WTC11 (cell line): ENCODE data around the gene RPP14. TPM values are rescaled to one million over a fixed set of nuclear protein-coding genes. Genes with fewer than 3 reads are reported as not detected.
A peak's percentile ranks its signal among the peaks of the same experiment; 100 is the strongest.

Experiments
- ATF1 ChIP-seq: sonication (generic); formaldehyde crosslinking; IDR thresholded peaks from 2 replicates; pipeline ENCODE4 v1.8.1; 2023; ENCODE audit warnings: mild to moderate bottlenecking, moderate library complexity, missing genetic modification reagents
- ATF3 ChIP-seq: sonication (generic); formaldehyde crosslinking; conservative IDR thresholded peaks from 2 replicates; pipeline ENCODE4 v1.8.1; 2022; ENCODE audit warnings: mild to moderate bottlenecking, missing genetic modification reagents
- E2F5 ChIP-seq: sonication (generic); formaldehyde crosslinking; IDR thresholded peaks from 2 replicates; pipeline ENCODE4 v1.8.1; 2022; ENCODE audit warnings: mild to moderate bottlenecking, moderate library complexity, missing genetic modification reagents
- ETV6 ChIP-seq: sonication (generic); formaldehyde crosslinking; IDR thresholded peaks from 2 replicates; pipeline ENCODE4 v1.8.1; 2022; ENCODE audit warnings: mild to moderate bottlenecking, missing genetic modification reagents
- FOXK1 ChIP-seq: sonication (generic); formaldehyde crosslinking; IDR thresholded peaks from 2 replicates; pipeline ENCODE4 v1.8.0; 2022; ENCODE audit warnings: mild to moderate bottlenecking, moderate library complexity, missing genetic modification reagents
- HMGXB4 ChIP-seq: sonication (generic); formaldehyde crosslinking; IDR thresholded peaks from 2 replicates; pipeline ENCODE4 v1.8.1; 2023; ENCODE audit warnings: mild to moderate bottlenecking, moderate library complexity, missing genetic modification reagents
- IRF2 ChIP-seq: sonication (generic); formaldehyde crosslinking; IDR thresholded peaks from 2 replicates; pipeline ENCODE4 v1.8.0; 2022; ENCODE audit warnings: low read depth, missing genetic modification reagents, borderline replicate concordance
- MAX ChIP-seq: sonication (generic); formaldehyde crosslinking; IDR thresholded peaks from 2 replicates; pipeline ENCODE4 v1.8.0; 2022; ENCODE audit warnings: mild to moderate bottlenecking, missing genetic modification reagents
- NFE2L1 ChIP-seq: sonication (generic); formaldehyde crosslinking; IDR thresholded peaks from 2 replicates; pipeline ENCODE4 v1.8.1; 2023; ENCODE audit warnings: missing genetic modification reagents
- NR1H2 ChIP-seq: sonication (generic); formaldehyde crosslinking; IDR thresholded peaks from 2 replicates; pipeline ENCODE4 v1.9.0; 2021; ENCODE audit warnings: mild to moderate bottlenecking, moderate library complexity, missing genetic modification reagents
- OVOL2 ChIP-seq: fragments of 250-450 bp; sonication (Bioruptor Pico); IDR thresholded peaks from 2 replicates; pipeline ENCODE4 v1.9.0; 2021; ENCODE audit warnings: mild to moderate bottlenecking, borderline replicate concordance
- PRRX2 ChIP-seq: fragments of 250-450 bp; sonication (Bioruptor Pico); IDR thresholded peaks from 2 replicates; pipeline ENCODE4 v1.8.0; 2021; ENCODE audit warnings: mild to moderate bottlenecking
- RELA ChIP-seq: sonication (generic); formaldehyde crosslinking; IDR thresholded peaks from 2 replicates; pipeline ENCODE4 v1.8.1; 2022; ENCODE audit warnings: missing genetic modification reagents, mild to moderate bottlenecking, borderline replicate concordance
- RORB ChIP-seq: fragments of 250-450 bp; sonication (Bioruptor Pico); IDR thresholded peaks from 2 replicates; pipeline ENCODE4 v1.9.0; 2021; ENCODE audit warnings: mild to moderate bottlenecking
- SMAD4 ChIP-seq: sonication (generic); formaldehyde crosslinking; IDR thresholded peaks from 2 replicates; pipeline ENCODE4 v1.8.0; 2022; ENCODE audit warnings: mild to moderate bottlenecking, missing genetic modification reagents
- SP1 ChIP-seq: sonication (generic); formaldehyde crosslinking; conservative IDR thresholded peaks from 2 replicates; pipeline ENCODE4 v1.8.1; 2022; ENCODE audit warnings: missing genetic modification reagents
- STAT6 ChIP-seq: sonication (generic); formaldehyde crosslinking; conservative IDR thresholded peaks from 2 replicates; pipeline ENCODE4 v1.8.1; 2023; ENCODE audit warnings: mild to moderate bottlenecking, low read depth, missing genetic modification reagents, moderate library complexity
- TEAD4 ChIP-seq: sonication (generic); formaldehyde crosslinking; IDR thresholded peaks from 2 replicates; pipeline ENCODE4 v1.8.0; 2022; ENCODE audit warnings: mild to moderate bottlenecking, missing genetic modification reagents
- USF2 ChIP-seq: sonication (generic); formaldehyde crosslinking; IDR thresholded peaks from 2 replicates; pipeline ENCODE4 v1.8.1; 2023; ENCODE audit warnings: mild to moderate bottlenecking, missing genetic modification reagents, moderate library complexity
- ZNF121 ChIP-seq: sonication (generic); formaldehyde crosslinking; IDR thresholded peaks from 2 replicates; pipeline ENCODE4 v1.8.0; 2023; ENCODE audit warnings: missing genetic modification reagents
- ZNF138 ChIP-seq: sonication (generic); formaldehyde crosslinking; conservative IDR thresholded peaks from 2 replicates; pipeline ENCODE4 v1.8.1; 2022; ENCODE audit warnings: mild to moderate bottlenecking, moderate library complexity, missing genetic modification reagents
- ZNF219 ChIP-seq: sonication (generic); formaldehyde crosslinking; IDR thresholded peaks from 2 replicates; pipeline ENCODE4 v1.8.0; 2023; ENCODE audit warnings: missing genetic modification reagents, mild to moderate bottlenecking, borderline replicate concordance
- ZNF232 ChIP-seq: sonication (generic); formaldehyde crosslinking; IDR thresholded peaks from 2 replicates; pipeline ENCODE4 v1.8.0; 2022; ENCODE audit warnings: mild to moderate bottlenecking, missing genetic modification reagents
- ZNF416 ChIP-seq: fragments of 250-450 bp; sonication (Bioruptor Pico); IDR thresholded peaks from 2 replicates; pipeline ENCODE4 v1.9.0; 2021; ENCODE audit warnings: mild to moderate bottlenecking, inconsistent platforms
- ZNF425 ChIP-seq: fragments of 250-450 bp; sonication (Bioruptor Pico); conservative IDR thresholded peaks from 2 replicates; pipeline ENCODE4 v1.9.0; 2021; ENCODE audit warnings: mild to moderate bottlenecking
- ZNF532 ChIP-seq: fragments of 250-450 bp; sonication (Bioruptor Pico); IDR thresholded peaks from 2 replicates; pipeline ENCODE4 v1.9.0; 2021; ENCODE audit warnings: mild to moderate bottlenecking, borderline replicate concordance
- total RNA-seq: library from RNA; stranded (reverse); gene quantifications from 3 replicates; pipeline ENCODE4 v1.2.3, GENCODE V29; 2021

RPP14 gene
- total RNA-seq, 1 experiment from 2014 or later: 17.9 TPM

GRCh38 chr3:58305882-58306711 lies at the start of gene RPP14, which contains the start of gene HTD2 (continued):
- TF ChIP-seq ZNF425 (CRISPR knock-in tag): no peak
- no peak; the same call in 1 of the 2 replicates for TF ChIP-seq ATF1
- peak; percentile 94 for TF ChIP-seq ETV6 (CRISPR knock-in tag)
- no peak for TF ChIP-seq RORB
- TF ChIP-seq ZNF219: no peak
- peak; percentile 93 for TF ChIP-seq SP1 (CRISPR knock-in tag)
- peak; percentile 55; the same call in 1 of the 2 replicates for TF ChIP-seq ATF3 (CRISPR knock-in tag)
- TF ChIP-seq SMAD4 (CRISPR knock-in tag): no peak; the same call in 1 of the 2 replicates
- TF ChIP-seq ZNF138 (CRISPR knock-in tag): no peak
- TF ChIP-seq OVOL2 (CRISPR knock-in tag): no peak
- TF ChIP-seq RELA: no peak
- no peak for TF ChIP-seq ZNF416
- TF ChIP-seq ZNF121 (CRISPR knock-in tag): no peak
- peak; percentile 90 for TF ChIP-seq E2F5
- peak; percentile 90 for TF ChIP-seq FOXK1
- TF ChIP-seq ZNF232: no peak
- TF ChIP-seq ZNF532 (CRISPR knock-in tag): no peak
- TF ChIP-seq HMGXB4: peak; percentile 88
- no peak for TF ChIP-seq IRF2 (CRISPR knock-in tag)
- TF ChIP-seq TEAD4 (CRISPR knock-in tag): no peak
- no peak for TF ChIP-seq STAT6
- TF ChIP-seq MAX (CRISPR knock-in tag): peak; percentile 88
- no peak for TF ChIP-seq PRRX2
- no peak; the same call in 1 of the 2 replicates for TF ChIP-seq NFE2L1 (CRISPR knock-in tag)
- TF ChIP-seq USF2 (CRISPR knock-in tag): no peak
- TF ChIP-seq NR1H2 (CRISPR knock-in tag): no peak
